HG02852 (cell line): ENCODE measurements around the gene PYGO2.
"Not testable (repeated sequence)": the region's sequence is repeated elsewhere in the genome, so short reads cannot be mapped to it uniquely, and the experiment has no call there.

ENCODE experiments used
- ATAC-seq: cut with Tn5 transposase; IDR thresholded peaks from one replicate; pipeline ENCODE4 v1.9.1; 2021; ENCODE audit warnings: mild to moderate bottlenecking, moderate library complexity; ENCODE audit not compliant: unreplicated experiment

Gene PYGO2

DNA sequence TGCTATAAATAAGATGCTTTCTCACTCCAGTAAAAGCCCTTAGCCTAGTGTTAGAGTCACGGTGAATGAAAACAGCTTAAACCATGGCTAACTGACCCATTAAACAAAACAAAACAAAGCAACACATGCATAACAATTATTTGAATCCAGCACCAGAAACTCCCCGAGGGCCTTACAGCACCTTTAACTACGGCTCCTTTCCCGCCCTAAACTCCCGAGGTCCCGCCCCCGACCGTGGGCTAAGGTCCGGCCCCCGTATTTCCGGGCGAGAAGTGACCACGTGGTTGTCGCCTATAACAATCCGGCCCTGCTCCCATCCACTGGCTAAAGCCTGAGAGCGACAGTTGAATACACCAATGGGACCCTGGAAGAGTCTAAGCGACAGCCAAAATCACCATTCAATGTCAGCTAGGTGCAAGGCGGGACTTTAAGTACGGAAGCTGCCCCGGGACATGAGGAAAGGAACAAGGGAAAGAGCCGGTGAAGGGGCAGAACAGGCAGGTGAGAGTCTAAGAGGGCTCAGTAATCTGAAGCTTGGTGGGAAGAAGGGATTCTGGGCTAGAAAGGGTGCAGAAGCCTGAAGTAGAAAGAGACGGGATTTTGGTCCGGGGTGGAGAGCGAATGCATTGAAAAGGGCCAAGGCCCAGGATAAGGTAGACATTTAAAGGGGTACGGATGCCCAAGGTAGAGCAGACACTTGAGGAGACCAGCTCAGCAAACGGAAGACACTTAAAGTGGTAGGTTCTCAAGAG lies 21.5 kb upstream of the PYGO2 start, which contains the start of gene FLAD1:
TSS of gene FLAD1 (plus strand) at position 448 of the 752 bp plus-strand sequence. CDS start 351 bp downstream, outside the sequence.
- ATAC-seq: peak; percentile 98

DNA sequence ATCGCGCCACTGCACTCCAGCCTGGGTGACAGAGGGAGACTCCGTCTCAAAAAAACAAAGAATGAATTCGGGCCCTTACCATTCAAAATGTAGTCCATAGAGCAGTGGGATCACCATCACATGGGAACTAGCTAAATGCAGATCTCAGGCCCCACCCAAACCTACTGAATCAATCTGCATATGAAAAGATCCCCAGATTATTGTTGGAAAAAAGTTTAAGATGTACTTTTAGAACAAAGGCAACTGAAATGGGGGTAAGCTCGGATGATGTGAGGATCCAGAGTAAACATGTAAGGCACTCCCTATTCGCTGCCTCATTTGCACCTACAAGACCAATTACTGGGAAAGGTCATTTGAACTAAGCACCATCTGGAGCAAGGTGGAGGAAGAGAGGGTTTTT lies 20.8 kb upstream of the PYGO2 start:
- ATAC-seq: no peak

DNA sequence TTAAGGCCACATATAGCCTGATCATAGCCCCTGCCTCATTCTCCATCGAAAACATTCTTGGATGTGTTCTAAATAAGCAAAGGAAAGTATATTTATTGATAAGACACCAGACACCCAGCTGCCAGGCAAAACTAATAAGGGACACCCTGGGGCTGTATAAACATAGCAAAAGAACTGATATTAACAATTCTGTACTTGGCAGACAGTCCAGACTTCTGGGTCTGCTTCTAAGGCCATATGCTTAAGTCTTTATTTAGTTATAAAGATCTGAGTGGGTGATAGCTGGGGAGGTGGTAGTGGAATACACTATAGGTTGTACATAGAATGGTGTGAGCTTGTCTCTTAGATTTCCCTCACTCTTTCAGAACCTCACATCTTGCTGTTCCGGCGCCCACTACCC lies 16.8 kb upstream of the PYGO2 start:
- no peak for ATAC-seq

DNA sequence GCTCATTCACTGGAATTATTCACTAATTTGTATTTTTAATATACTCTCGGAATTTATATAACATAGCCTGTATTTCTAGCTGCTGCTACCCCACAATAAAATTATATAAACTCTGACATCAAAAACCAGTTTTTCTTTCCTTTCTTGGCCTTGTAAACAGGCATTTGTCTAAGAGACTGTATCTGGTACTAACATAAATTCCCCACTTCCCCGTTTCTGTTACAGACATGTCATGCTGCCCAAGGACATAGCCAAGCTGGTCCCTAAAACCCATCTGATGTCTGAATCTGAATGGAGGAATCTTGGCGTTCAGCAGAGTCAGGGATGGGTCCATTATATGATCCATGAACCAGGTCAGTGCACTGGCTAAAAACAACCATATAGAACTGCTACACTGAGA lies 16.2 kb upstream of the PYGO2 start:
- not testable (repeated sequence) for ATAC-seq

DNA sequence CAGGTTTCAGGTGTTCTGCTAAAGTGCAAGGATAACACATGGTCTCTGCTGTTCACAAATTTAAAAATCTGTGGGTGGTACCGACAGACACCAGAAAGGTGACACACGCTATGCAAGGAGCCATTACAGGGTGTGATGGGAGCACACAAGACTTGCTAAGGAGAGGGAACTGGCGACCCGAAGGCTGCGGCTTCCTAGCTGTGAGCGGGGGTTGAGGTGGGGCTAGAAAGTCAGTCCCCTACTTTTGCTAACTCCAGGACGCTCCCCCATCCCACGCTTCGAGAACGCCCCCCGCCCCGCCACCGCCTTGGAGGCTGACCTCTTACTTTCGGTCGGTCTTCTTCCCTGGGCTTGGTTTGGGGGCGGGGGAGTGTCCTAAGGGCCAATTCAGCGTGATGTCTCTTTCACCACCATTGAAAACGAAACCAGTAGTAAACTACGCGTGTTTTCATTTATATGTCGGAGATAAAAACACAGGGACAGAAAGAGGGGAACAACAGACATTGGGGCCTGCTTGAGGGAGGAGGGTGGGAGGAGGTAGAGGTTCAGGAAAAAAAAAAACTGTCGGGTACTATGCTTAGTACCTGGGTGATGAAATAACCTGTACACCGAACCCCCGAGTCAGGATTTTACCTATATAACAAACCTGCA lies 14.0 kb upstream of the PYGO2 start:
- ATAC-seq: no peak

DNA sequence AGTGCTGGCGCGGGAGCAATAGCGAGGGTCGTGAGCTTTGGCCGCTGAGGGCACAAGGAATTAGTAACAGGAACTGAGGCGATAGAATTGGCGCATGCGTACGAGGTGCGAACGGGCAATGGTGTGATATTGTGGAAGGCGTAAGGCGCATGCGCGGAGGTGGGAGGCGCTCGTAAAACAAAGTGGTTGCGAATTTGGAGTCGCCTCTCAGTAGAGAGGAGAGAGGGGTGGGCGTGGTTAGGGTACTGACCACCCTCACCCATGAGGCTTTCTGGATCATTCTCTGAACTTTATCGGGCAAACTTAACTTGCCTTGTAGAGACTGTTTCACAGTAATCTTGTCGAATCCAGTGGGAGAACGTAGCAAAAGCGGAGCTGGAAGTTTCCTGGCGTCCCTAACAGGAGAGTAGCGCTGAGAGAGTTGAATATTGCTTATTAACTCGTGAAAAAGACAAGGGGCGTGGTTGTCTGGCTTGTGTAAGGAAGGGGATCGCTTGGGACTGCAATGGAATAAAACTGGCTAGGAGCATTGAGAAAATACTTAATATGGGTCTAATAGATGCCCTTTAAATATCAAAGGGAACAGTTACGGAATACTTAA lies 13.3 kb upstream of the PYGO2 start:
- ATAC-seq: peak; percentile 41

DNA sequence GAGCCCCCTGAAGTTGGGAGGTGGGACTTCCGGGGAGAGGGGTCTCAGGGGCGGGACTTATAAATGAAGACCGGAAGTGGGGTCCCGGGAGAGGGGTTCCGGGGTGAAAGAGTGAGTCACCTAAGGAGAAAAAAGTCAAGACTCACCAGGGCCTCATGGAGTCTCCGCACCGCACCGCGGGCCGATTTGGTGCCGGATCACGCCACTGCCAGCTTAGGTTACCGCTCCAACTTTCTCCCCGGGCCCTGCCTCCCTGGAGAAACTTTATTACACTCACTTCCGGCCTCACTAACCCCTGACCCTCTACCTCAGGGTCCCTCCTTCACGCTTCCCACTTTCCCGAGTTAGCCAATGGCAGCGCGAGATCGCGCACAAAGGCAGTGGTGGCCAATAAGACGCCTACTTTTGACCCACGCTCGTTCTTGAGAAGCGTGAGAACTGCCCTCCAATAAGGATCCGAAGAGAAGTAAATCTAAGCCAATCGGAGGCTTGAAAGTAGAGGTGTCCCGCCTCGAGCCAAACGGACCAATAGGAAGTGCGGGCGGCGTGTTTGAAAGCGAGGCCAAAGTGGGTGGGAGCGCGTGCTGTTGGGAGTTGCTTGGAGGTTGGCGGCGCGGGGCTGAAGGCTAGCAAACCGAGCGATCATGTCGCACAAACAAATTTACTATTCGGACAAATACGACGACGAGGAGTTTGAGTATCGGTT lies 12.7 kb upstream of the PYGO2 start, which contains the start of gene CKS1B:
TSS of gene CKS1B (plus strand) at position 580 of the 706 bp plus-strand sequence. CDS start at position 645, 65 bp downstream.
- ATAC-seq: peak; percentile 75

DNA sequence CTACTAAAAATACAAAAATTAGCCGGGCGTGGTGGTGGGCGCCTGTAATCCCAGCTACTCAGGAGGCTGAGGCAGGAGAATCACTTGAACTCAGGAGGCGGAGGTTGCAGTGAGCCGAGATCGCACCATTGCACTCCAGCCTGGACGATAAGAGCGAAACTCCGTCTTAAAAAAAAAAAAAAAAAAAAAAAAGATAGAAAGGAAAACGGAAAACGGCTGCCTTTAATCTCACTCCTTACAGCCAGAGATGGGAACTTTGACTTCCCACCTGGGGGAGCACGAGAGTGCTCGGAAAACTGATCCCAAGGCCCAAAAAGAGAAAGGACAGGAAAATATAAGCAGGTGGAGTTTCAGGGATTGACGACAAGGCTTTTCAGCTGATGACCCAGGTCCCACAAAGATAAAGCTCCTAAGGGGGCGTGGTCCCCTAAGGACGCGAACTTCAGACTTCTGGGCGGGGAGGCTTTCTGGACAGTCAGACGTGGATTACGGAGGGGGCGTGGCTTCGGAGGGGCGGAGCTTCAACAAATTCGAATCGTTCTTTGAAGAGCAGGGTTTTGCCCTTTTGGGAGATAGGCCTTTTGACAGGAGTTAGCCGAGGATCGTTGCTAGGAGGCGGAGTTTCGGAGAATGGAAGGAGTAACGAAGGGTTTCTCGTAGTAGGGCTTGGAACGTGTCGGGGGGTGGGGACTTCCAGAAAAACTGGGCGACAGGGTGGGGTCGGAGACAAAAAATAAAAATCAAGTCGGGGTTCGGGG lies 11.9 kb upstream of the PYGO2 start:
- no peak for ATAC-seq

DNA sequence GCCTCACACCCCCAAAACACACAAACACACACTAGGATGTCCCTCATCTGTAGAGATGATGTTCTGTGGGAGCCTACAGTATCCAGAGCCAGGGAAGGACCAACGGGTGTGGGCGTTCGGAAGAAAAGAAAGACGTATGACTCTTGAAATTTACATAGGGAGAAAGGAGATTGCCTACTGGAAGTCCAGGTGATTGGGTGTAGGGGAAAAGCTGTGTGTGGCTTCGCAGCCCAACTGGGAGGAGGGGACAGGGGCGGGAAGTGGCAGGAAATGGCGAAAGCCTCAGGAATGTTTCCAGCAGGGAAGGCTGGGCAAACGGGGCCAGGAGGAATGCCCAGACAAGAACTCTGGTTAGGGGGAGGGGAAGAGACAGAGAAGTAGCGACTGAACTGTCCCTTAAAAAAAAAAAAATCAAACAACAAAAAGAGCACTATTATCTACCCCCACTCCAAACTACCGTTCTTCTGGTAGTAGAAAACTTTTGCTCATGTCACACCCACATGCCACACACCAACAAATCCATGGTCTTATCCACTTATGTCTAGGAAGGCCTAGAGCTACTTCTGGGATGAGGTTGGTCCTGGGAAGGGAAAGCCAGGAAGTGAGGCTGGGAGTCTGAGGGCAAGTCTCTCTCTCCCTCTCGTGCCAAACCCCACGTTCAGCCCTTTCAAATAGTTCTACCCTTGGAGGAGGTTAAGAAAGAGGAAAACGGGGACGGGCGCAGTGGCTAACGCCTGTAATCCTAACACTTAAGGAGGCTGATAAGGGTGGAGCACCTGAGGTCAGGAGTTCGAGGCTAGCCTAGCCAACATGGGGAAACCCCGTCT lies 11.1 kb upstream of the PYGO2 start:
- ATAC-seq: no peak

DNA sequence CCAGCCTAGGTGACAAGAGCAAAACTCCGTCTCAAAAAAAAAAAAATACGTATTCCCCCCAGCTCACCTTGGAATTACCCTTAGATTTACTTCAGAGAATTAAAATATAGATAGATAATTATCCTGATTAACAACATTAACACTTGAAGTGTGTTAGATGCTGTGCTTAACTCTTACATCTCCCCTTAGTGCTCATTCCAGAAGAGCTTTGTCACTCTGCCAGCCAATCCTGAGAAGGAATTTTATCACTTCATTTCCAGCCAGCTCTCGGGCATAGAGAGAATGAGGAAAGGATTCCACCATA lies 10.6 kb upstream of the PYGO2 start:
- no peak for ATAC-seq

DNA sequence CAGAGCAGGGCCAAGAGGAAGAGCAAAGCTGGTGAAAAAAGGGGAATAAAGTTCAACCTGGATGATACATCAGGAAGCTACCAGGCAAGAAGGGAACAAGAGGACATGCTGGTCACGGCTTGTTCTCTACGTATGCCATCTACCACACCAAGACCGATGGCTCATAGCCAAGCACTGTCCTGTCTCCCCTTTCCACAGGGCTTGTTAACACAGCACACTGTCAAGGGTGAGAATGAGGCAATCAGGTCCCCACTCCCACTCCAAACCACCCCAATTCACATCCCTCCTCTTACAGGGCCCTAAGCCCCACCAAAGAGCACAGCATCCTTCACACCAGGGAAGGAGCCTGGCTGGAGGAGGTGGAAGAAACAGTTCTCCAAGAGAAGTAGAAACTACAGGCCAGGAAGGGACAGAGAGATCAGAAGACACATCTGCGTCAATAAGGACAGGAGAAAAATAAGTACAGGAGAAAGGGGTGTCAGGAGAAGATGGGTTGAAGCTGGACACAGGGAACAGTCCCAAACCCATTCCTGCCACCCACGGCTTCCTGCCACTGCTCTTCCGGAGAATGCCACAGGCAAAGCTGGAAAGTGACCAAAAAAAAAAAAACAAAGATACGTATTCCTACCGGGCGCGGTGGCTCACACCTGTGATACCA lies 9.9 kb upstream of the PYGO2 start:
- no peak for ATAC-seq

DNA sequence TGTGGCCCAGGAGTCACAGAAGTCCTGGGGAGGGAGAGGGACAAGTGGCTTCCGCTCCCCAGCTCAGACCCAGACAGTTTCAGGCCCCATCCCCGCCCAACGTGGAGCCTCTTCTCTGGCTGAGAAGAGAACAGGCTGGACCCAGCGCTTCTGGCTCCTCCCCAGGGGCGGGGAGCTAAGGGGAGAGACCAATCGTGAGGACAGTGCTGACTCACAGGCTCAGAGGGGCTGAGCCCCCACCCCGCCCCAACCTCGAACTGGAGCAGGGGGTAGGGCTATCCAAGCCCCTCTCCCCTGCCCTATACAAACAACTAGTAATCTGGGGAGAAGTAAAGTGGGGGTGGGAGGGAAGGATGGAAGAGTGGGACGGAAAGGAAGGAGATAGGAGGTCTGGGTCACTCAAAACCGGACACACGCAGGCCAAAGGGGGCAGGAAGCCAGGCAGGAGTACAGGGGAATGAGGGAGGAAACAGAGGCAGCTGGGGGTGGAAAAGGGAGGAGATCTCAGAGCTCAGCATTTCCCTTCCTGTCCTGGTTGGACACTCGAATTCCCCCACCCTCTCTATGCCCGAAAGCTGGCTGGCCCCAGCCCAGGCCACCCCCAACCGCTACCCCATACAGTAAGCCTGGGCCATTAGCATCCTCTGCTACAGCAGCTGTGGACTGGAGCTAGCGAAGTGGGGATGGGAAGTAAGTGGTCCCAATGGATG lies 9.2 kb upstream of the PYGO2 start, which contains the start of gene SHC1:
TSS of gene SHC1 (minus strand) at position 117 of the 710 bp plus-strand sequence. CDS start 221 bp downstream, outside the sequence.
- ATAC-seq: no peak

DNA sequence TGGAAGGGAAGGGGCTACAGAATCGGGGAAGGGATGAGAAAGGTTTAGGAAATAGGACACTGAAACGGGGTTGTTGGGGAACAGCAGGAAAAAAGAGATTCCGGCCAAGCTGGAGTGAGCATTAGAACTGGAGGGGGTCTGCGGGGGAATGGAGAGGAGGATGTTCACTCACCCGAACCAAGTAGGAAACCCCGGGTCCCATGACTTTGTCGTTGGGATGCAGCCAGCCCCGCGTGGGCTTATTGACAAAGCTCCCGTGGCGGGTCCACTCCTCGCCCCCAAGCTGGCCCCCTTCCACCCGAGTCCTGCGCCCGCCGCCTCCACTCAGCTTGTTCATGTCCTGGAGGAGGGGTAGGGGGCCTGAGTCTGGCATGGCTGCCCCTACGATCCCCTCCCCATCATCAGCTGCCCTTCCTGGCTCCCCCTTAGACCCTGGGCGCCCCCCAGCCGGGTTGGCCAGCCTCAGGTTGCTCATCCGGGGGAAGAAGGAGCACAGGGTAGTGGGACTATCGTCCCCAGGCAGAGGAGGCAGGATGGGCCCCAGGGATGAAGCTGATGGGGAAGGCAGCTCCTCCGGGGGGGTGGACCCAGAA lies 8.4 kb upstream of the PYGO2 start:
- ATAC-seq: no peak

DNA sequence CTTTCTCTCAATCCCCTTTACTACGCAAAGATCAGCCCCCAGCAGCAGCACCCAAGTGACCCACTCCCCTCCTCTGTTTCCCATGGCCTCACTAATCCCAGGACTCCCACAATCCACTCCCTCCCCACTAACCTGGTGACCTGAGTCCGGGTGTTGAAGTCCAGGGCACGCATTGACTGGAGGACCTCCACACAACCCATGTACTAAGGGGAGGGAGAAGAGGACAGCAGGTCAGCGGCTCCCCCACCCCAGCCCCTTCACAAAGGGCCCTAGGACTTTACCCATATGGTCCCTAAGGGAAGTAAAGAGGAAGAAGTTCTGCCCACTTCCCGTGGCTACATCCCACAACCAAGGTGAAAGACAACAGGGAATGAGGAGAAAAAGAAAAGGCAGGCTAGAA lies 7.7 kb upstream of the PYGO2 start:
- no peak for ATAC-seq

DNA sequence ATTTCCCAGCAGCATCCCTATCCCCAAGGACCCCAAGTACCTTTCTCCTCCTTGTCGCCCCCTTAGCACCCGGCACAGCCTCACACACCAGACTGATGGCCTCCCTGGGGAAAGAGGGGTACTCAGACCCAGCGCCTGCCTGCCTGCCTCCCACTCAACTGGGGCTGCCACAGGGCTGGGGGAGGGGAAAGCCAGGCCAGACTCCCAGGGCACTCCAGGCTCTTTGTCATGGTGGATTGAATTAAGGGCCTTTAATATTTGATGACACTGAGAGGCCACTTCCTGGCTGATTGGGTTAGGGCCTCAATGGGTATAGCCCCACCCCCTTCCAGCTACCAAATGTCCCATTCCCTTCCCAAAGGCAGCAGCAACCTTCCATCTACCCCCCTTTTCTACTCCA lies 7.1 kb upstream of the PYGO2 start:
- no peak for ATAC-seq

DNA sequence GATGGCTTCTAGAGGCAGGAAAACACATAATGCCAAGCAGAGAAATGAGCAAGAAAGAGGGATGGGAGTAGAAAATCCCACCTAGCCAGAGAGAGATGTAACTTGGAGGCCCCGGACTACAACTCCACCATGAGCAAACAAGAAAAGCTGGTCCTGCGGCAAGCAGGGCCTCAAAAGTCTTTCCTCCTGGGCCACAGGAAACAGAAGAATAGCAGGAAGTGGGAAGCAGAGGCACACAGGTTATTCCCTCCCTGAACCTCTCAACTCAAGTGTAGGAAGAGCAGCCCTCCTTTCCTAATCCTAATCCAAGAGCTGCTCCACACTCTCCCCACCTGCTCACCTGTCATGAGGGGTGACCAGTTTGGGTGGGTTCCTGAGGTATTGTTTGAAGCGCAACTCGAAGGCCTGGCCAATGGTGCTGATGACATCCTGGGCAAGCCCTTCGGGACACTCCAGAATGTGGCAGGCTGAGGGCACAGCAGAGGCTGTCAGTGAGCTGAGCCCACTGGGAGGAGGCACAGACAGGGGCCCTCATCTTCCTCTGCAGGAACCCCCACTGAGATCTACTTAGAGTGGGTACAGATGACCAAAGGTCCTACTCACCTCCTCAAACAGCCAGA lies 5.9 kb upstream of the PYGO2 start:
- no peak for ATAC-seq

DNA sequence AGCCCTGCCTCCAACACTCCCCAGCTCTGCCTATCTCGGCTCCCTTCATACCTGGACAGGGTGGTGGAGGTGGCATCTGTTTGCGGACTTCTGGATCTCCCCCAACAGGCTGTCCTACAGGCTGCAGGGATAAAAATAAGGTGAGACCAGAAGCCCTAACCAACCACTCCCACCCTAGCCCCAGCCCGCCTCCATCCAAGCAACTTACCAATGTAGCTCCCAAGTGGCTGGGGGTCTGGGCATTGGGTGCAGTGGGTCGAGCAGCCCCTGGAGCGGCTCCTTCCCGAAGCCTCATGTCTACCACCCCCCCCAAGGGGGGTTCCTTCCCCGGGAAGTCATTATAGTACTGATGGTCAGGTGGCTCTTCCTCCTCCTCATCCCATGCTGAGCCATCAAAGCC lies 4.5 kb upstream of the PYGO2 start:
- no peak for ATAC-seq

DNA sequence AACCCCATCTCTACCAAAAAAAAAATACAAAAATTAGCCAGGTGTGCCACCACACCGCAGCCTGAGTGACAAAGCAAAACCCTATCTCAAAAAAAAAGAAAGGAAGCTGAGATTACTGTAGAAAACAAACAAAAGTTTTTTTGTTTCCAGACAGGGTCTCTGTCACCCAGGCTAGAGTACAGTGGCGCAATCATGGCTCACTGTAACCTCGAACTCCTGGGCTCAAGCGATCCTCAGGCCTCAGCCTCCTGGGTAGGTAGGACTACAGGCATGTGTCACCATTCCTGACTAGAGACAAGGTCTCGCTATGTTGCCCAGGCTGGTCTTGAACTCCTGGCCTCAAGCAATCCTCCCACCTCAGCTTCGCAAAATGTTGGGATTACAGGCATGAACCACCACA lies 2.8 kb upstream of the PYGO2 start:
- ATAC-seq: no peak
